Measurements from ENCODE around the gene BTBD17. TPM values are rescaled to one million over a fixed set of nuclear protein-coding genes. Genes with fewer than 3 reads are reported as not detected.

The BTBD17 gene
- total RNA-seq, 1 donor from 2014 or later = not detected

GRCh38 chr17:74347646-74348045 lies 14.0 kb downstream of the BTBD17 start:
- no peak for DNase-seq (ENCODE audit: low read depth)
- peaks cover 12% of the 10 kb centered on the region for H3K27me3 ChIP-seq (ENCODE audit: control insufficient read depth, insufficient read depth, low read length)
- no peak for TF ChIP-seq CTCF (IDR thresholded peaks at IDR 0.05; ENCODE audit: insufficient read depth, low read length, severe bottlenecking)
- H3K36me3 ChIP-seq (ENCODE audit: control insufficient read depth, insufficient read depth, low read length) = no peaks in the 10 kb centered on the region
- FAIRE-seq = no peak
- no peak overlapping the region for H3K4me3 ChIP-seq (ENCODE audit: low read depth, low read length)

GRCh38 chr17:74345433-74346241 lies 16.0 kb downstream of the BTBD17 start:
- peak; percentile 64 for DNase-seq (ENCODE audit: low read depth)
- no peak for TF ChIP-seq CTCF (IDR thresholded peaks at IDR 0.05; ENCODE audit: insufficient read depth, low read length, severe bottlenecking)
- Histone ChIP-seq H3K4me3 (ENCODE audit: low read depth, low read length) (no peak overlapping the region), H3K36me3 (ENCODE audit: control insufficient read depth, insufficient read depth, low read length) (no peaks in the 10 kb centered on the region), H3K27me3 (ENCODE audit: control insufficient read depth, insufficient read depth, low read length) (peaks cover 2% of the 10 kb centered on the region)
- FAIRE-seq = no peak

GRCh38 chr17:74344658-74345057 lies 17.0 kb downstream of the BTBD17 start:
- TF ChIP-seq CTCF (IDR thresholded peaks at IDR 0.05; ENCODE audit: insufficient read depth, low read length, severe bottlenecking) = no peak
- Histone ChIP-seq H3K4me3 (ENCODE audit: low read depth, low read length) (no peak overlapping the region), H3K36me3 (ENCODE audit: control insufficient read depth, insufficient read depth, low read length) (no peaks in the 10 kb centered on the region), H3K27me3 (ENCODE audit: control insufficient read depth, insufficient read depth, low read length) (peaks cover 2% of the 10 kb centered on the region)
- DNase-seq (ENCODE audit: low read depth) (no peak), FAIRE-seq (no peak)

GRCh38 chr17:74343526-74344284 lies 18.0 kb downstream of the BTBD17 start:
- DNase-seq (ENCODE audit: low read depth) (no peak), FAIRE-seq (no peak)
- no peak for TF ChIP-seq CTCF (IDR thresholded peaks at IDR 0.05; ENCODE audit: insufficient read depth, low read length, severe bottlenecking)
- Histone ChIP-seq H3K4me3 (ENCODE audit: low read depth, low read length) (no peak overlapping the region), H3K27me3 (ENCODE audit: control insufficient read depth, insufficient read depth, low read length) (peaks cover 2% of the 10 kb centered on the region), H3K36me3 (ENCODE audit: control insufficient read depth, insufficient read depth, low read length) (no peaks in the 10 kb centered on the region)

- no peak for DNase-seq (ENCODE audit: low read depth)
- FAIRE-seq = no peak
- H3K36me3 ChIP-seq (ENCODE audit: control insufficient read depth, insufficient read depth, low read length) = no peaks in the 10 kb centered on the region
- H3K27me3 ChIP-seq (ENCODE audit: control insufficient read depth, insufficient read depth, low read length) = peaks cover 2% of the 10 kb centered on the region
- no peak overlapping the region for H3K4me3 ChIP-seq (ENCODE audit: low read depth, low read length)
- TF ChIP-seq CTCF (IDR thresholded peaks at IDR 0.05; ENCODE audit: insufficient read depth, low read length, severe bottlenecking) = no peak
Measured at GRCh38 chr17:74343121-74343520, 18.5 kb downstream of the BTBD17 start.

Data from bronchial epithelial cell (primary cell).